OCI-LY1 (cell line): ENCODE results near the gene ALDOA.
A peak's percentile ranks its signal among the peaks of the same experiment; 100 is the strongest.

Experiments
- H2AFZ ChIP-seq: fragments of 200-600 bp; sonication (generic), shearing (Covaris generic); 2 replicates; pipeline ENCODE4 v1.6.0; 2014; ENCODE audit warnings: antibody characterized with exemption, mild to moderate bottlenecking, low read length
- H3F3A ChIP-seq: fragments of 200-600 bp; sonication (generic), shearing (Covaris generic); 2 replicates; pipeline ENCODE4 v1.6.0; 2014; ENCODE audit warnings: mild to moderate bottlenecking, antibody characterized with exemption, low read length, moderate library complexity; ENCODE audit not compliant: insufficient read depth
- H3K27ac ChIP-seq: fragments of 200-600 bp; sonication (generic); 2 replicates; pipeline ENCODE4 v1.5.1; 2014; ENCODE audit warnings: low read length, mixed run types, mild to moderate bottlenecking, low read depth; ENCODE audit not compliant: poor library complexity, severe bottlenecking
- H3K27me3 ChIP-seq: fragments of 200-600 bp; sonication (generic); 2 replicates; pipeline ENCODE4 v1.6.0; 2014; ENCODE audit warnings: antibody characterized with exemption, mild to moderate bottlenecking, low read length, moderate library complexity; ENCODE audit not compliant: insufficient read depth
- H3K36me3 ChIP-seq: fragments of 200-600 bp; sonication (generic); 2 replicates; pipeline ENCODE4 v1.6.1; 2014; ENCODE audit warnings: mild to moderate bottlenecking, antibody characterized with exemption, low read length, moderate library complexity, mixed read lengths; ENCODE audit not compliant: insufficient read depth
- H3K4me1 ChIP-seq: fragments of 200-600 bp; sonication (generic); 2 replicates; pipeline ENCODE4 v1.5.1; 2014; ENCODE audit warnings: mild to moderate bottlenecking, low read length, moderate library complexity; ENCODE audit not compliant: insufficient read depth, severe bottlenecking
- H3K4me2 ChIP-seq: fragments of 200-600 bp; sonication (generic), shearing (Covaris generic); 2 replicates; pipeline ENCODE4 v1.6.1; 2014; ENCODE audit warnings: low read length
- H3K4me3 ChIP-seq: fragments of 200-600 bp; sonication (generic); 2 replicates; pipeline ENCODE4 v1.5.1; 2014; ENCODE audit warnings: low read length, low read depth, mild to moderate bottlenecking, mixed read lengths; ENCODE audit not compliant: poor library complexity, severe bottlenecking
- H3K79me2 ChIP-seq: fragments of 200-600 bp; shearing (Covaris generic); 2 replicates; pipeline ENCODE4 v1.6.1; 2016; ENCODE audit warnings: mixed run types, low read length, mixed read lengths; ENCODE audit not compliant: insufficient read depth
- H3K9ac ChIP-seq: fragments of 200-600 bp; sonication (generic), shearing (Covaris generic); 2 replicates; pipeline ENCODE4 v1.6.1; 2014; ENCODE audit warnings: mild to moderate bottlenecking, low read length, mixed read lengths
- H3K9me2 ChIP-seq: fragments of 200-600 bp; sonication (generic), shearing (Covaris generic); 2 replicates; pipeline ENCODE4 v1.6.1; 2014; ENCODE audit warnings: low read depth, mild to moderate bottlenecking, low read length, mixed read lengths
- H3K9me3 ChIP-seq: fragments of 200-600 bp; shearing (Covaris generic); 2 replicates; pipeline ENCODE4 v1.6.1; 2014; ENCODE audit warnings: low read length, mixed read lengths
- H4K20me1 ChIP-seq: fragments of 200-600 bp; sonication (generic), shearing (Covaris generic); 2 replicates; pipeline ENCODE4 v1.6.0; 2016; ENCODE audit warnings: mild to moderate bottlenecking, low read length; ENCODE audit not compliant: insufficient read depth
- EZH2 ChIP-seq: fragments of 200-600 bp; sonication (generic), shearing (Covaris generic); IDR thresholded peaks from 2 replicates; pipeline ENCODE4 v1.8.0; 2017; ENCODE audit warnings: borderline replicate concordance, mixed run types, mild to moderate bottlenecking, antibody characterized with exemption, low read length, moderate library complexity, mixed read lengths
- TF ChIP-seq, protein P1 (sequence below): fragments of 200-600 bp; sonication (generic), shearing (Covaris generic); IDR thresholded peaks from 2 replicates; pipeline ENCODE4 v1.5.1; 2017; ENCODE audit warnings: mild to moderate bottlenecking, antibody characterized with exemption, low read length, moderate library complexity, mixed read lengths

The ALDOA gene

DNA sequence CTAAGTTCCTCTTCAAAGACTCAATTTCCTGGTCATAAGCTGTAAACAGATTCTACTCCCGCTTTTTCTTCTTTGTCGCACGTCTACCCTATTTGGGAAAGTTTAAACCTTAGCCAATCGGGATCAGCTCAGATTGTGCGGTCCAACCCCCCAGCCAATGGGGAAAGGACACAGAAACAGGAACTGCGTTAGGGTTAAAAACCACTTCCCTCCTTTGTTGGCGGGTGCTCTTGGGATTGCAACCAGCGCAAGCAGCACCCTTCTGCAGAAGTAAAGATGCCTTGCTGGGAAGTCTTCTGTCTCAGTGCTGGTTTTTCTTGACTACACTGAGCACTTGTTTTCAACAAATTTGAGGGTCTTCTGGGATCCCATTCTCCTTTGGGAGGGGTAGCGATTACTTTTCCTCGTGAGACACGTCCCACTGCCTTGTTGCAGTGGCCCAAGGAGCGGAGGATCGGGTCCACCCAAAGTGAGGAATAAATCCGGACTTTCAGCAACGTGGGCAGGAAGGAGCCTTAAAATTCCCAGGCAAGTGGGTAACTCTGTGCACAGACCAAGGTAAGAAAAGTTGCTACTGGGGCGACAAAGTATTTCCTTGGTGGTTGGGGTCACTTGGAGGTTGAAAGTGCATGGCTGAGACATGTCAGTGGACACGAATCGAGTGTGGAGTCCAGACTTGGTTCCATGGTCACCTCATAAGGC, 31.5 kb downstream of the ALDOA start:
- Histone ChIP-seq H4K20me1 (no peaks in the 10 kb centered on the region), H2AFZ (no peak overlapping the region), H3K4me1 (peaks cover 41% of the 10 kb centered on the region), H3K27me3 (no peaks in the 10 kb centered on the region), H3K9me3 (peaks cover 22% of the 10 kb centered on the region), H3K9me2 (no peaks in the 10 kb centered on the region), H3K9ac (peak overlapping the region; percentile 57; the same call in 1 of the 2 replicates), H3K4me3 (peak overlapping the region; percentile 78), H3K27ac (peak overlapping the region; percentile 88), H3K4me2 (peak overlapping the region; percentile 70; the same call in 1 of the 2 replicates), H3K79me2 (no peaks in the 10 kb centered on the region), H3F3A (no peaks in the 10 kb centered on the region; the same call in 1 of the 2 replicates), H3K36me3 (peaks cover 17% of the 10 kb centered on the region; the same call in 1 of the 2 replicates)
- no peak for TF ChIP-seq EZH2
- TF ChIP-seq, protein P1, sequence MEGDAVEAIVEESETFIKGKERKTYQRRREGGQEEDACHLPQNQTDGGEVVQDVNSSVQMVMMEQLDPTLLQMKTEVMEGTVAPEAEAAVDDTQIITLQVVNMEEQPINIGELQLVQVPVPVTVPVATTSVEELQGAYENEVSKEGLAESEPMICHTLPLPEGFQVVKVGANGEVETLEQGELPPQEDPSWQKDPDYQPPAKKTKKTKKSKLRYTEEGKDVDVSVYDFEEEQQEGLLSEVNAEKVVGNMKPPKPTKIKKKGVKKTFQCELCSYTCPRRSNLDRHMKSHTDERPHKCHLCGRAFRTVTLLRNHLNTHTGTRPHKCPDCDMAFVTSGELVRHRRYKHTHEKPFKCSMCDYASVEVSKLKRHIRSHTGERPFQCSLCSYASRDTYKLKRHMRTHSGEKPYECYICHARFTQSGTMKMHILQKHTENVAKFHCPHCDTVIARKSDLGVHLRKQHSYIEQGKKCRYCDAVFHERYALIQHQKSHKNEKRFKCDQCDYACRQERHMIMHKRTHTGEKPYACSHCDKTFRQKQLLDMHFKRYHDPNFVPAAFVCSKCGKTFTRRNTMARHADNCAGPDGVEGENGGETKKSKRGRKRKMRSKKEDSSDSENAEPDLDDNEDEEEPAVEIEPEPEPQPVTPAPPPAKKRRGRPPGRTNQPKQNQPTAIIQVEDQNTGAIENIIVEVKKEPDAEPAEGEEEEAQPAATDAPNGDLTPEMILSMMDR, result no peak

DNA sequence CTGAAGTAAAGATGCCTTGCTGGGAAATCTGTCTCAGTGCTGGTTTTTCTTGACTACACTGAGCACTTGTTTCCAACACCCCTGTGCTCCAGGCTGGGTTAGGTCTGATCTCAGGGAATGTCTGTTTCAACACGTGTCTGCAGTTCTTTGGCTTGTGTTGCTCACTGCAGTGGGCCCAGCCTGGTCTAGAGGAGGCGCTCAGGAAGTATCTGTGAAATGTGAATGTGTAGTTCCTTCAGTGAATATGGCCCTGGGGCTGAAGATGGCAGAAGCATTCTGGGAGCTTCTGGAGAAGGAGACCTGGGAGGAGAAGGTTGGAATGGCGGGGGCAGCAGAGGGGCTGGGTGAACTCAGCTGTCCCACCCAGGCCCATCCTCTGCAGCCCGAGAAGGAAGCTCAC, 38.5 kb downstream of the ALDOA start:
- H3K9me2 ChIP-seq, result no peaks in the 10 kb centered on the region
- H3K4me1 ChIP-seq, result no peaks in the 10 kb centered on the region
- no peak overlapping the region for H3K4me2 ChIP-seq
- no peak overlapping the region for H3K27ac ChIP-seq
- no peak overlapping the region for H3K9ac ChIP-seq
- no peaks in the 10 kb centered on the region for H3K27me3 ChIP-seq
- H3K9me3 ChIP-seq, result no peaks in the 10 kb centered on the region
- H4K20me1 ChIP-seq, result no peaks in the 10 kb centered on the region
- H3K36me3 ChIP-seq, result peaks cover 22% of the 10 kb centered on the region
- TF ChIP-seq, protein P1, result no peak
- no peak for TF ChIP-seq EZH2
- H3K79me2 ChIP-seq, result no peaks in the 10 kb centered on the region
- H3F3A ChIP-seq, result no peaks in the 10 kb centered on the region
- H2AFZ ChIP-seq, result no peak overlapping the region
- no peak overlapping the region for H3K4me3 ChIP-seq

DNA sequence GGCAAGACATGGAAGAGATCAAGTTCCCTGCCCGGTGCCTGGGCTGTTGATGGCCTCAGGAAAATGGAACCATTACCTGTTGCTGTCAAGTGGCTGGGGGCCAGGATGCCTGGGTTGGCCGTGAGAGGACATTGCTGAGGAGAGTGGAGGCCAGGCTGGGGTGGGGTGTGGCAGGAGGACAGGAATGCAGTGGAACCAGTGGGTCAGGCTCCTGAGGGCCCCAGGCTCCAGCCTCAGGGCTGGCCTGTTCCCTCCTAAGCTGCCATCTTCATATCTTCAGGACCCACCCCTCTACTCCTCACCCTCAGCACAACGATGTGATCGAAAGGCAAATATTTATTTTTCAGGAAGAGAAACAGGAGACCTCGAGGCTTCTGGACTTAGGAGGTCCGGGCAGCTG, 38.9 kb downstream of the ALDOA start:
- Histone ChIP-seq H4K20me1 (no peaks in the 10 kb centered on the region), H3K4me2 (no peak overlapping the region), H3K27me3 (no peaks in the 10 kb centered on the region), H3K9me3 (no peaks in the 10 kb centered on the region), H3K79me2 (no peaks in the 10 kb centered on the region), H3F3A (no peaks in the 10 kb centered on the region), H3K4me1 (no peaks in the 10 kb centered on the region), H3K36me3 (peaks cover 22% of the 10 kb centered on the region), H2AFZ (no peak overlapping the region), H3K9ac (no peak overlapping the region), H3K4me3 (no peak overlapping the region), H3K9me2 (no peaks in the 10 kb centered on the region), H3K27ac (no peak overlapping the region)
- TF ChIP-seq, protein P1, result no peak
- no peak for TF ChIP-seq EZH2
